NCI-H446 (cell line): ENCODE results near the gene RAP1GDS1.
"Not testable (repeated sequence)": the region's sequence is repeated elsewhere in the genome, so short reads cannot be mapped to it uniquely, and the experiment has no call there.

Experiments
- DNase-seq, 2 experiments: peaks; one replicate each; lab custom pipeline; 2025; lab: John Stamatoyannopoulos, UW

The RAP1GDS1 gene

GRCh38 chr4:98287328-98287727 lies 26.1 kb downstream of the RAP1GDS1 start:
- DNase-seq: no peak

DNA sequence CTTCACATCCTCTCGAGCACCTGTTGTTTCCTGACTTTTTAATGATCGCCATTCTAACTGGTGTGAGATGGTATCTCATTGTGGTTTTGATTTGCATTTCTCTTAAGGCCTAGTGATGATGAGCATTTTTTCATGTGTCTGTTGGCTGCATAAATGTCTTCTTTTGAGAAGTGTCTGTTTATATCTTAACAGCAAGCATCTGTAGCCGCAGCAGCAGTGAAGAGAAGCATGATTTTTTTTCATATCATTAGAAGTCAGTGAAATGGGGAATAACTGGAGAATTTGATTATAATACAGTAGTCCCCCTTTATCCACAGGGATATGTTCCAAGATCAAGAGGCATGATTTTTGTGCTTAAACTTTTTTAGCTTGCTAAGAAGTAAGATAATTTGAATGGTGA lies 27.5 kb downstream of the RAP1GDS1 start:
- not testable (repeated sequence) for DNase-seq

DNA sequence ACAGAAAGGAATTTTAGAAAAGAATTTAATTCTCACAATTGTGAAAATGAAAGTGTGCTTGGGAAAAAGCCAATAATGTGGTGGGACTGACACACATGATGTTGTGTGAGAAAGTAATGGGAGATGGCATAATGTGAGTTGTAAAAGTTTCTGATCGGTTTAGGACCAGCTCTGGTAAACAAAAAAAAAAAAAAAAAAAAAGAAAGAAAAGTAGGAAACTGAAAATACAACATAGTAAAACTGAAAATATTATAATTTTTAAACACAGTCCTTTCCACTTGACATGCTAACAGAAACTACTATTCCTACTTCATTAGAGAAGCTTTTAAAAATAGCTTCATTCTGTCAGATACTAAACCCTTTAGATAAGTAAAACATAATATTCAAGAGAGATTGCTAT lies 28.2 kb downstream of the RAP1GDS1 start:
- DNase-seq: no peak

DNA sequence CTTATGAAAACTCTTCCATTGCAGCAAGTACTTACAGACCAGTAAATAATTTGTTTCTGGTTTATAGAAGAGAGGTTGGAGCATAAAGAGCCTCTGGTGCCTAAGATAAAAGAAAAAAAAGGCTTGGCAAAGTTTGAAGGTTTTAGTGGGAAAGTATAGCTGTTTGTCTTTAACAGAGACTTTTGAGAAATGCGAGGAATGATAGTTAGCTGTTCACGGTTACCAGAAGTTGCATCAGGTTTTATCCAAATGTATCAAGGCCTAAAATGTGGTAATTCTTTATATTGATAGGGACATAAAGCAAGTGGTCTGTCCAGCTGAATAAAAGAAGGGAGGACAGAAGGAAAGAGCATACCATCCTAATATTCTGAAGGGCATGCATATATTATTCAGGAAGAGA lies 29.3 kb downstream of the RAP1GDS1 start:
- DNase-seq: no peak

DNA sequence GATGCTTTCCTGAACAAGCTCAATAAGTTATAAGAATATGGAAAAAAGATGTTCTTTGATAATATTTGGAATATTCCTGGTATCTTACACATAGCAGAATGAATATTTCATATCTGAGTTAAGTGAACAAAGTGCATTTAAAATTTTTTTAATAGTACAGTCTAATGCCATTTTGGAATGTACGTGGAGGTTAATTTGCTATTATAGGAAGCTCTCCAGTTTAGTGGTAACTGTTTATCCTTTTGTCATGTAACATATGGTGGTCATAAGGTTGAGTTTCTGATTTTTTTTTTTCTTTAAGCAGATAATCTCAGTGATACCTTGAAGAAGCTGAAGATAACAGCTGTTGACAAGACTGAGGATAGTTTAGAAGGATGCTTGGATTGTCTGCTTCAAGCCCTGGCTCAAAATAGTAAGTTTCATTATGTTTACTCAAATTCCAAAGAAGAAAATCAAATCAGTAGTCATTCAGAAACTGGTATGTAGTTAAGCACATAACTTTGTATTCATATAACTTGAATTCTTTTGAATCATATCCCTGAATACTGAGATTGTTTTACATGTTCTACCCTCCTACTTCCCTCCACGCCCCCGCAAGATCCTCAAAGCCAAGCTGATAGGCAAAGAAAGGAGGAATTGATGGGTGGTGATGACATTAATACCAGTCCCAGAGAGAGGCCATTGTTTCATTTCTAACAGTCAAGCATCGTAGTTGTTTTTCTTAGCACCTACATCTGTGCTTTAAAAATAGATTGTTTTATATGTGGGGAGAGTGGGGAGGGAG lies 32.1 kb downstream of the RAP1GDS1 start:
- DNase-seq: no peak

GRCh38 chr4:98298022-98298421 lies 36.8 kb downstream of the RAP1GDS1 start:
- DNase-seq: no peak

GRCh38 chr4:98300706-98301105 lies 39.5 kb downstream of the RAP1GDS1 start:
- DNase-seq: no peak

- DNase-seq: no peak
Observed at GRCh38 chr4:98305576-98305975, 44.4 kb downstream of the RAP1GDS1 start.

- no peak for DNase-seq
Observed at GRCh38 chr4:98310867-98311266, 49.7 kb downstream of the RAP1GDS1 start.

GRCh38 chr4:98311656-98312055 lies 50.5 kb downstream of the RAP1GDS1 start:
- no peak for DNase-seq

DNA sequence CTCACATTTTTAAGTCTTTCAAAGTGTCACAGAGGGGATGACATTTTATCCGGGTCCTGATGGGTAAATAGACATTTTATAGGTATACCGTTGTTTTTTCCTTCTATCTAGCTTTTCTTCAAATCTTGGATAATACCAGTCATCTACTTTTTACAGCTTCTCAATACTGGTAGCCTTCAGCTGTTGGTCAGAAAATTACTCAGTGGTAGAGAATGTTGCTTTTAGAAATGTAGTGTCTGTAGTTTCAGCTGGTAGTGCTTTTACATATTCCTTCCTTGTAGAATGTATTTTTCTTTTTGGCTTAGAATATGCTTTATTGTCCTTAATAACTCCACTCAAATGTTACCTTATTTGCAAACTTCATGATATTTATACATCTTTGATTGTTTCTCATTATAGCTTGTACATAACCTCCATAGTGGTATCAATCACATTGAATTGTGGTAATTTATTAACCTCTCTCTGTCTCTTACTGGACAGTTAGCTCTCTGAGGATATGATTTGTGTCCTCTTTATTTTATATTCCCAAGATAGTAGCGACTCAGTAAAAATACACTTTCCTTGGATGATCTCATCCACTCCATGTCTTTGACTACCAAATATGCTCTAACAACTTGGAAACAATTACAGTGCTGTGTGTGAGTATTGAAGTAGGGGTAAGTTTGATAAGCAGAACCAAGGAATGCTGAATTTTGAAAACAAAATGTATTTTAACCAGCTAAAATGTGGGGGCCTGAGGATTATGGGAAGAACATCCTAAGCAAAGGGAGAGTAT lies 53.8 kb downstream of the RAP1GDS1 start:
- no peak for DNase-seq

GRCh38 chr4:98318521-98318920 lies 57.3 kb downstream of the RAP1GDS1 start:
- DNase-seq: no peak

- DNase-seq: no peak
Observed at GRCh38 chr4:98319021-98319420, 57.8 kb downstream of the RAP1GDS1 start.

DNA sequence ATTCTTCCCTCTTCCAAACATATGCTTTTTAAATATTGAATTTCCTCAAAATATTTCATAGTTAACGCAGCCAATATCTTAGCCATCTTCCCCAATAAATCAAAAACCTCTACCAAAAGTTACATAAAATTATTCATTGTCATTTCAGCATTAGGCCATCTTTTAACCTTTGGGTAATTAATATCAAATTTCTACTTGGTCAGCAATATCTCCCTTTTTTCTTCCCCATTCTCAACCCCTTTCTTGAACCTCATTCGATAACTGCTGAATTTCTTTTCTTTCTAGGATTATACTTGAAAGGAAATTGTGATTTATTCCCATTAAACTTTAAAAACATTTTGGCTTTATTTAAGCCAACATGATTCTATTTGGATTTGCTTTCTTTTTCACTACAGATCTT lies 65.0 kb downstream of the RAP1GDS1 start:
- no peak for DNase-seq

- no peak for DNase-seq
Observed at GRCh38 chr4:98327694-98328093, 66.5 kb downstream of the RAP1GDS1 start.

- DNase-seq: not testable (repeated sequence)
Observed at GRCh38 chr4:98329879-98330640, 68.9 kb downstream of the RAP1GDS1 start.

DNA sequence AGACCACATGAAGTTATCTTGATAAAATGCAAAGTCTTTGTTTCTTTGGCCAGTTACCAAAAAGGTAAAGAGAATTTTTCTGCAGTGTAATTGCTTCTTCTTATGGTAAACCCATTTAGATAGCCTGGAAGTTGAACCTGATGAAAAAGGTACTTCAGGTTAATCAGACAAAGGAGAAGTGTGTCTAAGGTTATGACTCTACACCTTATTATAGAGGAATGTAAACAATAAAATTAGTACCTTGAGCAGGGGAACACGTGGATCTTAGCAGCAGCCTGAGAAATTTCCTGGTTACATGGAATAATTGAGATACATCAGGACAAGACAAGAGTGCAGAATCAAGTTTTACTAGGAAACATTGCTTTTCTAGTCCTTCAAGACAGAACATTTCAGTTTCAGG lies 70.8 kb downstream of the RAP1GDS1 start:
- DNase-seq: no peak

DNA sequence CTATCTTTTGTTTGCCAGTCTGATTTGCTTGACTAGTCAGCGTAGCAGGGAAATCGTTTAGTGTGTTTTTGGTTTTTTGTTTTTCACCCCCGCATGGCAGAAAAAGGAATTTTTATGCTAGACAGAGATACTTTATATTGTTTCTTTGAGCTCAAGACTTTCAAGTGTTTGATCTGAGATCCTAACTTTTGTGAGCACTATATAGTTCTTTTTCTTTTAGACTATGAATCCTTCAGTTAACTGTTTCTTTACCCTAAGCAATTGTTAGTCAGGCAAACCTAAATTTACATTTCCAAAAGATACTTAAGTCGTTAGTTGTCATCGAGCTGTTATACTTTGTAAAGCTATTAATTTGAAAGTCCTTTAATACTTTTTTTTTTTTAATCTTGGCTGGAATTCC lies 73.3 kb downstream of the RAP1GDS1 start:
- DNase-seq: no peak

GRCh38 chr4:98338761-98339438 lies 77.7 kb downstream of the RAP1GDS1 start:
- DNase-seq: no peak

GRCh38 chr4:98341309-98341708 lies 80.1 kb downstream of the RAP1GDS1 start:
- peak; percentile 27 to 63 for DNase-seq

GRCh38 chr4:98343626-98344025 lies 82.4 kb downstream of the RAP1GDS1 start:
- DNase-seq: no peak

DNA sequence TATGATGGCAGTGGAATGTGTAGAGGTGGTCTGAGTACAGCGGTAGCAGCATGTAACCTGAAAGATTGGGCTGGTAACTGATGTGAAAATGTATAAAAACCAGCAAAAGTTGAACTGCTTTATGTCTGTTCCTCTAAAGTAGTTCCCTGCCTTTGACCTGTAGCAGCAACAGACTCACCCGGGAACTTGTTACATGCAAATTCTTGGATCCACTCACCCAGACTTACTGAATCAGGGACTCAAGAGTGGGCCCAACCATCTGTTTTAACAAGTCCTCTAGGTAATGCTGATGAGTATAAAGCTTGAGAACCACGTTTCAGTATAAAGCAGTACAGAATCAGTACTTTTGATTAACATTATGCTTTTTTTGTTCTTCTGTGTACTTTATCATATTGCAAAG lies 84.7 kb downstream of the RAP1GDS1 start:
- no peak for DNase-seq
